Left ventricle myocardium inferior (tissue), 1 donor: Measurements from ENCODE around the gene AFMID. TPM values are rescaled to one million over a fixed set of nuclear protein-coding genes. Genes with fewer than 3 reads are reported as not detected.

Experiments used
- DNase-seq: peaks from one replicate; pipeline ENCODE4 v3.0.0-alpha.2; 2020
- H3K27ac ChIP-seq: fragments of 200-600 bp; replicated peaks from 2 replicates; pipeline ENCODE4 v1.8.0; 2021
- H3K27me3 ChIP-seq: fragments of 200-600 bp; 2 replicates; pipeline ENCODE4 v1.8.0; 2021; ENCODE audit warnings: low read depth
- H3K36me3 ChIP-seq: fragments of 200-600 bp; 2 replicates; pipeline ENCODE4 v1.8.0; 2021
- H3K4me1 ChIP-seq: fragments of 200-600 bp; 2 replicates; pipeline ENCODE4 v1.8.0; 2021
- H3K4me3 ChIP-seq: fragments of 200-600 bp; 2 replicates; pipeline ENCODE4 v1.8.0; 2021; ENCODE audit warnings: mild to moderate bottlenecking, moderate library complexity
- H3K9me3 ChIP-seq: fragments of 200-600 bp; replicated peaks from 2 replicates; pipeline ENCODE4 v1.8.0; 2021
- CTCF ChIP-seq: fragments of 200-600 bp; IDR thresholded peaks from 2 replicates; pipeline ENCODE4 v1.8.0; 2021; ENCODE audit warnings: antibody characterized with exemption, mild to moderate bottlenecking, borderline replicate concordance
- intact Hi-C: fragments of 100-400 bp; cut with micrococcal nuclease; formaldehyde crosslinking; loops from one replicate; pipeline ENCODE4 v1.11.0; 2022
- total RNA-seq: library from RNA; stranded (reverse); fragmentation: NEBNext Ultra II Directional; extraction: Animal tissue kit (Norgen Biotek cat#: 25700); gene quantifications from one replicate; pipeline ENCODE4 v1.2.1, GENCODE V29; 2021
- donor health status: DM: no; HTN: yes; CAD: no; lungs with severe emphysema.

Gene AFMID
- total RNA-seq, 1 donor from 2014 or later: 22.5 TPM

- peaks cover 23% of the 10 kb centered on the region for H3K4me1 ChIP-seq
- peak overlapping the region; percentile 47 for H3K27ac ChIP-seq
- H3K9me3 ChIP-seq: no peaks in the 10 kb centered on the region
- no peak for TF ChIP-seq CTCF
- H3K27me3 ChIP-seq: no peaks in the 10 kb centered on the region
- H3K4me3 ChIP-seq: no peak overlapping the region
- intact Hi-C loops: no loop called here
- DNase-seq: no peak
- no peaks in the 10 kb centered on the region for H3K36me3 ChIP-seq
Measured at GRCh38 chr17:78180508-78180907, 6.7 kb upstream of the AFMID start.

DNA sequence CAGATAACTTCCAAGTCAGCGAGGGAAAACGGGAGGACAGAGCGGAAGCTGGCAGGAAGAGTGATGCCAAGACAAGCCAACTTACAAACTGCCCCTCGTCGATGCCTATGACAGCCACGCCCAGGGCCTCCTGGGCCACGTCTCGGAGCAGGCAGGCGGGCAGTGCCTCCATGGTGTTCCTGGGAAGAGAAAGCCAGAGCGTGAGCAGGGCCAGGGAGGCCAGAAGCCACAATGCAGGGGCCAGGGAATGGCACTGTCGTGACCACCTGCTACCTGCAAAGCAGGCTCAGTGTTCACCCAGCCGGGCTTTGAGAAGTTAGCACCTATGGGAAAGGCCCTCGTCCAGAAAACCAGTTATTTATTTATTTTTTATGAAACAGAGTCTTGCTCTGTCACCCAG is 4.7 kb upstream of the AFMID start:
- no peaks in the 10 kb centered on the region for H3K9me3 ChIP-seq
- no peak overlapping the region for H3K4me3 ChIP-seq
- H3K27me3 ChIP-seq: no peaks in the 10 kb centered on the region
- peaks cover 20% of the 10 kb centered on the region for H3K4me1 ChIP-seq
- H3K27ac ChIP-seq: no peak overlapping the region
- TF ChIP-seq CTCF: no peak
- no peak for DNase-seq
- H3K36me3 ChIP-seq: no peaks in the 10 kb centered on the region
- intact Hi-C loops: no loop called here

- Histone ChIP-seq H3K9me3 (no peaks in the 10 kb centered on the region), H3K4me1 (peaks cover 34% of the 10 kb centered on the region), H3K36me3 (no peaks in the 10 kb centered on the region), H3K4me3 (no peak overlapping the region), H3K27me3 (no peaks in the 10 kb centered on the region), H3K27ac (no peak overlapping the region)
- TF ChIP-seq CTCF: no peak
- intact Hi-C loops: no loop called here
- no peak for DNase-seq
Measured at GRCh38 chr17:78183916-78184315, 3.2 kb upstream of the AFMID start.

DNA sequence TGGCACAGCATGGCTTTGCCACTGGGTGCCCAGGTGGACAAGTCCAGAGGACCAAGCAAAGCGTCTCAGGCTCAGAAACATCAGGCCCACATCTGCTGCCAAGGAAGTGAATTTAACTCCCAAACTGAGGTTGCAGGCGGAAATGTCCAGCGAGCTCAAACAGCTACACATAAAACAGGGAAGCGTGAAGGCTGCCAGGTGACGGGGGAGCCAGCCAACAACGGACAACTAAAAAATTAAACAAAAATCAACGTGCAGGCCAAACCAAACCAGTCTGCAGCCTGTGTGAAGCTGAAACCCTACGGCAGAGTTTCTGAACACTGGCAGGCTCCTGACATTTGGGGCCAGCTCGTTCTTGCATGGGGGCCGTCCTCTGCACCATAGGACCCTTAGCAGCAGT is 2.8 kb upstream of the AFMID start:
- no peaks in the 10 kb centered on the region for H3K9me3 ChIP-seq
- peaks cover 35% of the 10 kb centered on the region for H3K4me1 ChIP-seq
- no peak for DNase-seq
- TF ChIP-seq CTCF: no peak
- no peak overlapping the region for H3K4me3 ChIP-seq
- intact Hi-C loops: no loop called here
- no peak overlapping the region for H3K27ac ChIP-seq
- H3K27me3 ChIP-seq: no peaks in the 10 kb centered on the region
- H3K36me3 ChIP-seq: no peaks in the 10 kb centered on the region

DNA sequence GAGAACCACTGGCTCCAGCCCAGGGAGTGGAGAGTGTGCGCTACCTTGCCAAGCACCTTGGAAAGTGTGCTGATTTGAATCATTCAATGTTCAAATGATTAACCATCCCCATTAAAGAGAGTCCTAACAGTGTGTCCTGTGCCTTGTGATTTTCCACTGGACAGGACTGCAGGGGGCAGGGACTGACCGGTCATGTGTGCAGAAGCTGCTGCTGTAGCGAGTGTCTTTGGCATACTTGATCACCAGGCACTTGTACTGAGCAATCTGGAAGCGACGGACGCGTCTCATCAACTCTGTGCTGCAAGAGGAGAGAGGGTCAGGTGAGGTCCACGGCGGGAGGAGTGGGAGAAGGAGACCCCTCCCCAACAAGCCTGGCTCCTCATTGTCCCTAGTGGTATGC is 2.3 kb upstream of the AFMID start:
- no peak overlapping the region for H3K4me3 ChIP-seq
- no peaks in the 10 kb centered on the region for H3K27me3 ChIP-seq
- intact Hi-C loops: no loop called here
- peaks cover 38% of the 10 kb centered on the region for H3K4me1 ChIP-seq
- H3K9me3 ChIP-seq: no peaks in the 10 kb centered on the region
- TF ChIP-seq CTCF: no peak
- H3K36me3 ChIP-seq: no peaks in the 10 kb centered on the region
- DNase-seq: no peak
- no peak overlapping the region for H3K27ac ChIP-seq
